IMR-90 (cell line): ENCODE results near the gene ZNF470.

Experiments used
- BHLHE40 ChIP-seq: fragments of 150-350 bp; IDR thresholded peaks from 2 replicates; pipeline ENCODE4 v1.6.1; 2016; ENCODE audit warnings: mild to moderate bottlenecking, low read depth, low read length
- CHD1 ChIP-seq: IDR thresholded peaks from 2 replicates; pipeline ENCODE4 v1.6.1; 2012; ENCODE audit warnings: low read depth, low read length, improper control_type of control experiment
- CTCF ChIP-seq: conservative IDR thresholded peaks from 2 replicates; pipeline ENCODE4 v1.5.1; 2012; ENCODE audit warnings: mild to moderate bottlenecking, low read depth, low read length, improper control_type of control experiment
- MAFK ChIP-seq: IDR thresholded peaks from 2 replicates; pipeline ENCODE4 v1.6.1; 2012; ENCODE audit warnings: low read depth, low read length, improper control_type of control experiment
- MAZ ChIP-seq: IDR thresholded peaks from 2 replicates; pipeline ENCODE4 v1.6.1; 2012; ENCODE audit warnings: low read depth, mild to moderate bottlenecking, low read length, improper control_type of control experiment, moderate library complexity, borderline replicate concordance
- NFE2L2 ChIP-seq: fragments of 150-350 bp; IDR thresholded peaks from 2 replicates; pipeline ENCODE4 v1.6.1; 2016; ENCODE audit warnings: low read depth, mild to moderate bottlenecking, low read length
- POLR2A ChIP-seq: IDR thresholded peaks from 2 replicates; pipeline ENCODE4 v1.6.1; 2012; ENCODE audit warnings: mild to moderate bottlenecking, low read depth, low read length
- RCOR1 ChIP-seq: IDR thresholded peaks from 2 replicates; pipeline ENCODE4 v1.6.1; 2012; ENCODE audit warnings: mild to moderate bottlenecking, low read length, improper control_type of control experiment; ENCODE audit not compliant: insufficient replicate concordance
- TF ChIP-seq, protein P1 (sequence below): fragments of 150-350 bp; IDR thresholded peaks from 2 replicates; pipeline ENCODE4 v1.6.1; 2016; ENCODE audit warnings: low read depth, mild to moderate bottlenecking, low read length, moderate library complexity, borderline replicate concordance

- TF ChIP-seq CTCF: no peak
- no peak for TF ChIP-seq MAFK
- TF ChIP-seq POLR2A: no peak
- TF ChIP-seq BHLHE40: no peak
- TF ChIP-seq, protein P1, sequence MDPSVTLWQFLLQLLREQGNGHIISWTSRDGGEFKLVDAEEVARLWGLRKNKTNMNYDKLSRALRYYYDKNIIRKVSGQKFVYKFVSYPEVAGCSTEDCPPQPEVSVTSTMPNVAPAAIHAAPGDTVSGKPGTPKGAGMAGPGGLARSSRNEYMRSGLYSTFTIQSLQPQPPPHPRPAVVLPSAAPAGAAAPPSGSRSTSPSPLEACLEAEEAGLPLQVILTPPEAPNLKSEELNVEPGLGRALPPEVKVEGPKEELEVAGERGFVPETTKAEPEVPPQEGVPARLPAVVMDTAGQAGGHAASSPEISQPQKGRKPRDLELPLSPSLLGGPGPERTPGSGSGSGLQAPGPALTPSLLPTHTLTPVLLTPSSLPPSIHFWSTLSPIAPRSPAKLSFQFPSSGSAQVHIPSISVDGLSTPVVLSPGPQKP: no peak
- TF ChIP-seq MAZ: no peak
- no peak for TF ChIP-seq CHD1
- no peak for TF ChIP-seq NFE2L2
- no peak for TF ChIP-seq RCOR1
These were observed 10.7 kb downstream of the ZNF470 start for GRCh38 chr19:56577719-56578602.
